Esophagus squamous epithelium (tissue), 4 donors: ENCODE data around the gene MAP3K7.

Experiments used
- POLR2A ChIP-seq, 4 donors: fragments of 450-650 bp; IDR thresholded peaks; one replicate each; pipeline ENCODE4 v1.6.1; 2017; ENCODE audit warnings: antibody characterized with exemption in 4 of 4, mild to moderate bottlenecking in 4 of 4, moderate library complexity in 3 of 4
- TF ChIP-seq, protein P1 (sequence below), 6 experiments: fragments of 450-650 bp in 4 of 6; fragments of 200-600 bp in 2 of 6; sonication (generic) in 2 of 6; IDR thresholded peaks; one replicate each; pipeline ENCODE4 v1.5.1; 2016 to 2019; ENCODE audit warnings: antibody characterized with exemption in 6 of 6, mild to moderate bottlenecking in 4 of 6, moderate library complexity in 4 of 6

DNA sequence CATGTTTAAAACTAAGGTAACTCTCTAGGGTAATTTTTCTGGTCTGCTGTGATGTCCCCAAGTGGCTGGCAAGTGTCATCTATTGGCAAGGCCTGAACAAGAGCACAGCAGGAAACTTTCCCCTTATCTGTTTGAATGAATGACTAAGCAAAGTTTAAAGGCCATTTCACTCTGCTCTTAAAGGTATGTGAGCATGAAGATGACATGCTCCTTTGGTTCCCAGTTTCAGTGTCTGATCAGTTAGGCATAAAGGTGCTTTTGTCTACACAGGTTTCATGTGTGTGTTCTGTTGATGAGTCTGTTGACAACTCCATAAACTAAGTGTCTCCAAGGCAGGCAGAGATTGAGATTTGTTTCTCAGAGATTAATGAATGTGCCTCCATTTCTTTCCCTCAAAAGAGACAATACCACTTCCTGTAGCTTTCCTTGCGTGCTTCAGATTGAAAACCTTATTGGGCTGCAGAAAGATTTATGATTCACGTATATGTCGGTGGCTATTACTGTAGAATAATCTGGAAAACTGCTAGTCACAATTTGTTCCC lies 83.9 kb downstream of the MAP3K7 start:
- TF ChIP-seq, protein P1, sequence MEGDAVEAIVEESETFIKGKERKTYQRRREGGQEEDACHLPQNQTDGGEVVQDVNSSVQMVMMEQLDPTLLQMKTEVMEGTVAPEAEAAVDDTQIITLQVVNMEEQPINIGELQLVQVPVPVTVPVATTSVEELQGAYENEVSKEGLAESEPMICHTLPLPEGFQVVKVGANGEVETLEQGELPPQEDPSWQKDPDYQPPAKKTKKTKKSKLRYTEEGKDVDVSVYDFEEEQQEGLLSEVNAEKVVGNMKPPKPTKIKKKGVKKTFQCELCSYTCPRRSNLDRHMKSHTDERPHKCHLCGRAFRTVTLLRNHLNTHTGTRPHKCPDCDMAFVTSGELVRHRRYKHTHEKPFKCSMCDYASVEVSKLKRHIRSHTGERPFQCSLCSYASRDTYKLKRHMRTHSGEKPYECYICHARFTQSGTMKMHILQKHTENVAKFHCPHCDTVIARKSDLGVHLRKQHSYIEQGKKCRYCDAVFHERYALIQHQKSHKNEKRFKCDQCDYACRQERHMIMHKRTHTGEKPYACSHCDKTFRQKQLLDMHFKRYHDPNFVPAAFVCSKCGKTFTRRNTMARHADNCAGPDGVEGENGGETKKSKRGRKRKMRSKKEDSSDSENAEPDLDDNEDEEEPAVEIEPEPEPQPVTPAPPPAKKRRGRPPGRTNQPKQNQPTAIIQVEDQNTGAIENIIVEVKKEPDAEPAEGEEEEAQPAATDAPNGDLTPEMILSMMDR (IDR thresholded peaks at IDR 0.05), result no peak
- TF ChIP-seq POLR2A (IDR thresholded peaks at IDR 0.05), result no peak
